Gastroesophageal sphincter (tissue), 4 donors: Measurements from ENCODE around the gene CYLD. TPM values are rescaled to one million over a fixed set of nuclear protein-coding genes. Genes with fewer than 3 reads are reported as not detected.

ENCODE experiments used
- ATAC-seq: fragments of 150-250 bp; one replicate; pipeline ENCODE4 v1.9.1; 2016; ENCODE audit warnings: mild to moderate bottlenecking, moderate library complexity
- H3K27ac ChIP-seq, 4 donors: fragments of 200-600 bp; sonication (generic) in 3 of 4; 1 replicate in 3 of 4; 2 replicates in 1 of 4; pipeline ENCODE4 v1.5.1; 2016 to 2019
- H3K27me3 ChIP-seq: fragments of 200-600 bp; sonication (generic); one replicate; pipeline ENCODE4 v1.5.1; 2019
- H3K36me3 ChIP-seq, 2 donors: fragments of 200-600 bp; sonication (generic); one replicate each; pipeline ENCODE4 v1.5.1; 2019; ENCODE audit warnings: control low read depth in 1 of 2
- H3K4me1 ChIP-seq, 3 donors: fragments of 200-600 bp; sonication (generic); 1 replicate in 2 of 3; 2 replicates in 1 of 3; pipeline ENCODE4 v1.5.1; 2016 to 2019; ENCODE audit warnings: control low read depth in 2 of 3
- H3K4me3 ChIP-seq, 2 donors: fragments of 200-600 bp; sonication (generic); one replicate each; pipeline ENCODE4 v1.5.1; 2019; ENCODE audit warnings: mild to moderate bottlenecking in 1 of 2, moderate library complexity in 1 of 2
- H3K9me3 ChIP-seq, 3 donors: fragments of 200-600 bp; sonication (generic); one replicate each; pipeline ENCODE4 v1.5.1; 2017 to 2019; ENCODE audit warnings: control low read depth in 2 of 3
- CTCF ChIP-seq, 4 experiments: fragments of 200-600 bp in 2 of 4; fragments of 450-650 bp in 2 of 4; sonication (generic) in 1 of 4; IDR thresholded peaks; one replicate each; pipeline ENCODE4 v1.5.1; 2017 to 2019; ENCODE audit warnings: antibody characterized with exemption in 4 of 4, mild to moderate bottlenecking in 2 of 4, moderate library complexity in 2 of 4
- EP300 ChIP-seq: sonication (generic); formaldehyde crosslinking; IDR thresholded peaks from one replicate; pipeline ENCODE4 v1.6.1; 2017; ENCODE audit warnings: antibody characterized with exemption, mild to moderate bottlenecking
- POLR2A ChIP-seq, 2 donors: fragments of 450-650 bp; IDR thresholded peaks; one replicate each; pipeline ENCODE4 v1.6.1; 2017; ENCODE audit warnings: antibody characterized with exemption in 2 of 2, mild to moderate bottlenecking in 2 of 2, moderate library complexity in 1 of 2
- POLR2AphosphoS5 ChIP-seq: sonication (generic); formaldehyde crosslinking; IDR thresholded peaks from one replicate; pipeline ENCODE4 v1.6.1; 2017; ENCODE audit warnings: antibody characterized with exemption
- WGBS, 2 donors: methylation state at CpG; one replicate each; pipeline ENCODE4 v1.1.5; 2018; ENCODE audit warnings: low coverage in 1 of 2; 5-methylcytosine and 5-hydroxymethylcytosine counted together
- total RNA-seq, 4 donors: library from RNA; depleted of rRNA; stranded (reverse); fragments of >200 nt; gene quantifications; one replicate each; pipeline ENCODE4 v1.1.0, GENCODE V29; 2016

The CYLD gene
- total RNA-seq, 4 donors from 2014 or later, result 39.2 to 82.5 (median 53.2) TPM

GRCh38 chr16:50776037-50776436, 34.2 kb downstream of the CYLD start:
- Histone ChIP-seq H3K27ac (no peak overlapping the region), H3K36me3 (peaks cover 0 to 32% of the 10 kb centered on the region in 2 donors), H3K4me3 (no peak overlapping the region), H3K9me3 (no peaks in the 10 kb centered on the region), H3K4me1 (no peaks in the 10 kb centered on the region), H3K27me3 (no peaks in the 10 kb centered on the region)
- no peak for TF ChIP-seq POLR2AphosphoS5
- no peak for TF ChIP-seq POLR2A (IDR thresholded peaks at IDR 0.05)
- no peak for TF ChIP-seq EP300
- no peak for TF ChIP-seq CTCF (IDR thresholded peaks at IDR 0.05)
- WGBS, 2 donors, result 100% methylated on average over 1 of the region's 1 CpG; no CpG with 5 or more reads in 1 of the 2 donors
- ATAC-seq, result no peak

GRCh38 chr16:50778284-50779163, 36.6 kb downstream of the CYLD start:
- H3K27ac ChIP-seq, result no peak overlapping the region
- no peak for ATAC-seq
- TF ChIP-seq CTCF (IDR thresholded peaks at IDR 0.05), result no peak
- TF ChIP-seq POLR2AphosphoS5, result no peak
- TF ChIP-seq EP300, result no peak
- no peak for TF ChIP-seq POLR2A (IDR thresholded peaks at IDR 0.05)

GRCh38 chr16:50781043-50781442, 39.2 kb downstream of the CYLD start:
- H3K4me3 ChIP-seq, result no peak overlapping the region
- H3K36me3 ChIP-seq, result peaks cover 4 to 80% of the 10 kb centered on the region in 2 donors
- H3K4me1 ChIP-seq, result no peaks in the 10 kb centered on the region
- no peak for TF ChIP-seq POLR2AphosphoS5
- no peak for TF ChIP-seq POLR2A (IDR thresholded peaks at IDR 0.05)
- no peak for TF ChIP-seq EP300
- no peak for TF ChIP-seq CTCF (IDR thresholded peaks at IDR 0.05)
- no peak overlapping the region for H3K27ac ChIP-seq
- no peaks in the 10 kb centered on the region for H3K27me3 ChIP-seq
- WGBS, 2 donors, result 77 to 80% methylated on average over 5 to 7 of the region's 7 CpGs
- no peaks in the 10 kb centered on the region for H3K9me3 ChIP-seq
- ATAC-seq, result no peak

More at GRCh38 chr16:50778284-50779163, 36.6 kb downstream of the CYLD start:
- Histone ChIP-seq H3K4me3 (no peak overlapping the region), H3K27me3 (no peaks in the 10 kb centered on the region), H3K4me1 (no peaks in the 10 kb centered on the region), H3K9me3 (no peaks in the 10 kb centered on the region), H3K36me3 (peaks cover 4 to 57% of the 10 kb centered on the region in 2 donors)
- WGBS, 2 donors, result 14 to 47% methylated on average over 1 of the region's 1 CpG

- peaks cover 4 to 85% of the 10 kb centered on the region in 2 donors for H3K36me3 ChIP-seq
- ATAC-seq, result no peak
Measured at GRCh38 chr16:50781518-50781917, 39.6 kb downstream of the CYLD start.

More at GRCh38 chr16:50781518-50781917, 39.6 kb downstream of the CYLD start:
- no peak overlapping the region for H3K27ac ChIP-seq
- H3K4me3 ChIP-seq, result no peak overlapping the region
- no peaks in the 10 kb centered on the region for H3K27me3 ChIP-seq
- no peaks in the 10 kb centered on the region for H3K4me1 ChIP-seq
- TF ChIP-seq EP300 (no peak), POLR2A (IDR thresholded peaks at IDR 0.05) (no peak), POLR2AphosphoS5 (no peak), CTCF (IDR thresholded peaks at IDR 0.05) (no peak)
- no peaks in the 10 kb centered on the region for H3K9me3 ChIP-seq
- WGBS, 2 donors, result 72 to 80% methylated on average over 3 of the region's 3 CpGs
